ENCODE results near the gene TBC1D9B.

DNA sequence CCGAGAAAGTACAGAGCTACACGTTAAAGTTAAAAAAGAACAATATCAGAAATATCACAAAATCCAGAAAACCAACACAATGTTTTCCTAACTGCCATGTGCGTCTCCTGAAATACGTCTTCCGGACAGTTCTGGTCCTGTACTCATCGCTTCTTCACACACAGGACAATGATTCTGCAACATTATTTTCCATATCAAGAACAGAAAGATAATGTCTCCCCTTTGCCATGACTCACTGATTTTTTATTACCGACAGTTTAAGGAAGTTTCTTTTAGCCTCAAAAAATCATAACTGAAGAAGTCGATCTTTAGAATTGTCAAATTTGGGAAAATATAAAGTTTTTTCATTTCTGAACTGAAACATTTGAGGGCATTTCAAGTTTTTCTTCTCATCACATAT lies 2.5 kb downstream of the TBC1D9B start:
- TF ChIP-seq, protein P1, sequence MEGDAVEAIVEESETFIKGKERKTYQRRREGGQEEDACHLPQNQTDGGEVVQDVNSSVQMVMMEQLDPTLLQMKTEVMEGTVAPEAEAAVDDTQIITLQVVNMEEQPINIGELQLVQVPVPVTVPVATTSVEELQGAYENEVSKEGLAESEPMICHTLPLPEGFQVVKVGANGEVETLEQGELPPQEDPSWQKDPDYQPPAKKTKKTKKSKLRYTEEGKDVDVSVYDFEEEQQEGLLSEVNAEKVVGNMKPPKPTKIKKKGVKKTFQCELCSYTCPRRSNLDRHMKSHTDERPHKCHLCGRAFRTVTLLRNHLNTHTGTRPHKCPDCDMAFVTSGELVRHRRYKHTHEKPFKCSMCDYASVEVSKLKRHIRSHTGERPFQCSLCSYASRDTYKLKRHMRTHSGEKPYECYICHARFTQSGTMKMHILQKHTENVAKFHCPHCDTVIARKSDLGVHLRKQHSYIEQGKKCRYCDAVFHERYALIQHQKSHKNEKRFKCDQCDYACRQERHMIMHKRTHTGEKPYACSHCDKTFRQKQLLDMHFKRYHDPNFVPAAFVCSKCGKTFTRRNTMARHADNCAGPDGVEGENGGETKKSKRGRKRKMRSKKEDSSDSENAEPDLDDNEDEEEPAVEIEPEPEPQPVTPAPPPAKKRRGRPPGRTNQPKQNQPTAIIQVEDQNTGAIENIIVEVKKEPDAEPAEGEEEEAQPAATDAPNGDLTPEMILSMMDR (IDR thresholded peaks at IDR 0.05): no peak
- TF ChIP-seq ESRRA (IDR thresholded peaks at IDR 0.05; ENCODE audit: borderline replicate concordance, low read length) (no peak), MAZ (IDR thresholded peaks at IDR 0.05; ENCODE audit: borderline replicate concordance, low read depth, low read length) (no peak), POLR2A (IDR thresholded peaks at IDR 0.05; ENCODE audit: low read length) (no peak), BHLHE40 (IDR thresholded peaks at IDR 0.05; ENCODE audit: low read depth, low read length) (no peak), EP300 (IDR thresholded peaks at IDR 0.05) (no peak), HDAC2 (IDR thresholded peaks at IDR 0.05) (no peak)
- TF ChIP-seq, protein P2, sequence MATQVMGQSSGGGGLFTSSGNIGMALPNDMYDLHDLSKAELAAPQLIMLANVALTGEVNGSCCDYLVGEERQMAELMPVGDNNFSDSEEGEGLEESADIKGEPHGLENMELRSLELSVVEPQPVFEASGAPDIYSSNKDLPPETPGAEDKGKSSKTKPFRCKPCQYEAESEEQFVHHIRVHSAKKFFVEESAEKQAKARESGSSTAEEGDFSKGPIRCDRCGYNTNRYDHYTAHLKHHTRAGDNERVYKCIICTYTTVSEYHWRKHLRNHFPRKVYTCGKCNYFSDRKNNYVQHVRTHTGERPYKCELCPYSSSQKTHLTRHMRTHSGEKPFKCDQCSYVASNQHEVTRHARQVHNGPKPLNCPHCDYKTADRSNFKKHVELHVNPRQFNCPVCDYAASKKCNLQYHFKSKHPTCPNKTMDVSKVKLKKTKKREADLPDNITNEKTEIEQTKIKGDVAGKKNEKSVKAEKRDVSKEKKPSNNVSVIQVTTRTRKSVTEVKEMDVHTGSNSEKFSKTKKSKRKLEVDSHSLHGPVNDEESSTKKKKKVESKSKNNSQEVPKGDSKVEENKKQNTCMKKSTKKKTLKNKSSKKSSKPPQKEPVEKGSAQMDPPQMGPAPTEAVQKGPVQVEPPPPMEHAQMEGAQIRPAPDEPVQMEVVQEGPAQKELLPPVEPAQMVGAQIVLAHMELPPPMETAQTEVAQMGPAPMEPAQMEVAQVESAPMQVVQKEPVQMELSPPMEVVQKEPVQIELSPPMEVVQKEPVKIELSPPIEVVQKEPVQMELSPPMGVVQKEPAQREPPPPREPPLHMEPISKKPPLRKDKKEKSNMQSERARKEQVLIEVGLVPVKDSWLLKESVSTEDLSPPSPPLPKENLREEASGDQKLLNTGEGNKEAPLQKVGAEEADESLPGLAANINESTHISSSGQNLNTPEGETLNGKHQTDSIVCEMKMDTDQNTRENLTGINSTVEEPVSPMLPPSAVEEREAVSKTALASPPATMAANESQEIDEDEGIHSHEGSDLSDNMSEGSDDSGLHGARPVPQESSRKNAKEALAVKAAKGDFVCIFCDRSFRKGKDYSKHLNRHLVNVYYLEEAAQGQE (IDR thresholded peaks at IDR 0.05): no peak

Measured in A549 (cell line).